DND-41 (cell line): ENCODE data around the gene GOPC.

Experiments
- EZH2 ChIP-seq: IDR thresholded peaks from 3 replicates; pipeline ENCODE4 v1.6.1; 2012; ENCODE audit warnings: borderline replicate concordance, low read depth, mild to moderate bottlenecking, moderate library complexity, low read length, inconsistent platforms; ENCODE audit not compliant: severe bottlenecking
- TF ChIP-seq, protein P1 (sequence below): IDR thresholded peaks from 2 replicates; pipeline ENCODE4 v1.5.1; 2012; ENCODE audit warnings: borderline replicate concordance, low read length, moderate library complexity, mild to moderate bottlenecking; ENCODE audit not compliant: poor library complexity, severe bottlenecking; ENCODE audit errors: extremely low read depth

- TF ChIP-seq, protein P1, sequence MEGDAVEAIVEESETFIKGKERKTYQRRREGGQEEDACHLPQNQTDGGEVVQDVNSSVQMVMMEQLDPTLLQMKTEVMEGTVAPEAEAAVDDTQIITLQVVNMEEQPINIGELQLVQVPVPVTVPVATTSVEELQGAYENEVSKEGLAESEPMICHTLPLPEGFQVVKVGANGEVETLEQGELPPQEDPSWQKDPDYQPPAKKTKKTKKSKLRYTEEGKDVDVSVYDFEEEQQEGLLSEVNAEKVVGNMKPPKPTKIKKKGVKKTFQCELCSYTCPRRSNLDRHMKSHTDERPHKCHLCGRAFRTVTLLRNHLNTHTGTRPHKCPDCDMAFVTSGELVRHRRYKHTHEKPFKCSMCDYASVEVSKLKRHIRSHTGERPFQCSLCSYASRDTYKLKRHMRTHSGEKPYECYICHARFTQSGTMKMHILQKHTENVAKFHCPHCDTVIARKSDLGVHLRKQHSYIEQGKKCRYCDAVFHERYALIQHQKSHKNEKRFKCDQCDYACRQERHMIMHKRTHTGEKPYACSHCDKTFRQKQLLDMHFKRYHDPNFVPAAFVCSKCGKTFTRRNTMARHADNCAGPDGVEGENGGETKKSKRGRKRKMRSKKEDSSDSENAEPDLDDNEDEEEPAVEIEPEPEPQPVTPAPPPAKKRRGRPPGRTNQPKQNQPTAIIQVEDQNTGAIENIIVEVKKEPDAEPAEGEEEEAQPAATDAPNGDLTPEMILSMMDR = no peak
- TF ChIP-seq EZH2 = no peak
These were observed 15.1 kb upstream of the GOPC start for GRCh38 chr6:117617210-117618035.
